ENCODE measurements around the gene DNMT3L. TPM values are rescaled to one million over a fixed set of nuclear protein-coding genes. Genes with fewer than 3 reads are reported as not detected.
A peak's percentile ranks its signal among the peaks of the same experiment; 100 is the strongest.

DNMT3L gene
- total and polyA plus RNA-seq, 8 donors: not detected

DNA sequence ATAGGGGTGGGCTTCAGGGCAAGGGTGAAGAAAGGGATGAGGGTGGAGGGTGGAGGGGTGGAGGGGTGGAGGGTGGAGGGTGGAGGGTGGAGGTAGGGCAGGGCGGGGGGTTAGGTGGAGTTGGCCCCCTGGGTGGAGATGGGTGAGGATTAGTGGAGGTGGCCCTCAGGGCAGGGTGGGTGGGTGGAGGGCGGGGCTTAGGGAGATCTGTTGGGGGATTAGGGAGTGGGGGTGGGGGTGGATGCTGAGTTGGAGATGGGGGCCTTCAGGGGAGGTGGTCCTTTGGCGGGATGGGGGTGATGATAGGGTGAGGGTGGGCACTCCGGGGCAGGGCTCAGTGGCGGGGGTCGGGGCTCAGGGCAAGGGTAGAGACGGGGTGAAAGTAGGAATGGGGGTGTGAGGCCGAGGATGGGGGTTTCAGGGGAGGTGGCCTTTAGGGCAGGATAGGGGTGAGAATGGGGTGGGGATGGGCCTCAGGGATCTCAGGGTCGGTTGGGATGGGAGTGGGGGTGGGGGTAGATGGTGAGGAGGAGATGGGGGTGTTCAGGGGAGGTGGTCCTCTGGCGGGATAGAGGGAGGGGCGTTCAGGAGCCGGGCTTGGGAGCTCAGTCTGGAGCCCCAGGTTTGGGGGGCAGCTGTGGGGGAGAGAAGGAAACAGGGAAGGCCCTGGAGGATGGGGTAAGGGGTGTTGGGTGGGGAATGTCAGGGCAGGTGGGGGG is 800 bp upstream of the DNMT3L start:
- Histone ChIP-seq H3K9me3 (peaks cover 0 to 7% (median 1%) of the 10 kb centered on the region in 4 donors), H3K4me1 (no peaks in the 10 kb centered on the region), H3K4me3 (no peak overlapping the region), H3K36me3 (no peaks in the 10 kb centered on the region), H3K27ac (no peak overlapping the region), H3K27me3 (peaks cover 0 to 17% (median 0%) of the 10 kb centered on the region in 3 donors)
- TF ChIP-seq POLR2AphosphoS5 (IDR thresholded peaks at IDR 0.05) (no peak), POLR2A (IDR thresholded peaks at IDR 0.05) (no peak), EP300 (IDR thresholded peaks at IDR 0.05) (no peak)
- TF ChIP-seq, protein P1, sequence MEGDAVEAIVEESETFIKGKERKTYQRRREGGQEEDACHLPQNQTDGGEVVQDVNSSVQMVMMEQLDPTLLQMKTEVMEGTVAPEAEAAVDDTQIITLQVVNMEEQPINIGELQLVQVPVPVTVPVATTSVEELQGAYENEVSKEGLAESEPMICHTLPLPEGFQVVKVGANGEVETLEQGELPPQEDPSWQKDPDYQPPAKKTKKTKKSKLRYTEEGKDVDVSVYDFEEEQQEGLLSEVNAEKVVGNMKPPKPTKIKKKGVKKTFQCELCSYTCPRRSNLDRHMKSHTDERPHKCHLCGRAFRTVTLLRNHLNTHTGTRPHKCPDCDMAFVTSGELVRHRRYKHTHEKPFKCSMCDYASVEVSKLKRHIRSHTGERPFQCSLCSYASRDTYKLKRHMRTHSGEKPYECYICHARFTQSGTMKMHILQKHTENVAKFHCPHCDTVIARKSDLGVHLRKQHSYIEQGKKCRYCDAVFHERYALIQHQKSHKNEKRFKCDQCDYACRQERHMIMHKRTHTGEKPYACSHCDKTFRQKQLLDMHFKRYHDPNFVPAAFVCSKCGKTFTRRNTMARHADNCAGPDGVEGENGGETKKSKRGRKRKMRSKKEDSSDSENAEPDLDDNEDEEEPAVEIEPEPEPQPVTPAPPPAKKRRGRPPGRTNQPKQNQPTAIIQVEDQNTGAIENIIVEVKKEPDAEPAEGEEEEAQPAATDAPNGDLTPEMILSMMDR (IDR thresholded peaks at IDR 0.05): no peak
- intact Hi-C loops (cut with DNase I; ENCODE audit: low total_unique reads): no loop called here
- no peak for DNase-seq
- WGBS, 5 donors: 71 to 86% (median 81%) methylated on average over 9 to 12 of the region's 12 CpGs

DNA sequence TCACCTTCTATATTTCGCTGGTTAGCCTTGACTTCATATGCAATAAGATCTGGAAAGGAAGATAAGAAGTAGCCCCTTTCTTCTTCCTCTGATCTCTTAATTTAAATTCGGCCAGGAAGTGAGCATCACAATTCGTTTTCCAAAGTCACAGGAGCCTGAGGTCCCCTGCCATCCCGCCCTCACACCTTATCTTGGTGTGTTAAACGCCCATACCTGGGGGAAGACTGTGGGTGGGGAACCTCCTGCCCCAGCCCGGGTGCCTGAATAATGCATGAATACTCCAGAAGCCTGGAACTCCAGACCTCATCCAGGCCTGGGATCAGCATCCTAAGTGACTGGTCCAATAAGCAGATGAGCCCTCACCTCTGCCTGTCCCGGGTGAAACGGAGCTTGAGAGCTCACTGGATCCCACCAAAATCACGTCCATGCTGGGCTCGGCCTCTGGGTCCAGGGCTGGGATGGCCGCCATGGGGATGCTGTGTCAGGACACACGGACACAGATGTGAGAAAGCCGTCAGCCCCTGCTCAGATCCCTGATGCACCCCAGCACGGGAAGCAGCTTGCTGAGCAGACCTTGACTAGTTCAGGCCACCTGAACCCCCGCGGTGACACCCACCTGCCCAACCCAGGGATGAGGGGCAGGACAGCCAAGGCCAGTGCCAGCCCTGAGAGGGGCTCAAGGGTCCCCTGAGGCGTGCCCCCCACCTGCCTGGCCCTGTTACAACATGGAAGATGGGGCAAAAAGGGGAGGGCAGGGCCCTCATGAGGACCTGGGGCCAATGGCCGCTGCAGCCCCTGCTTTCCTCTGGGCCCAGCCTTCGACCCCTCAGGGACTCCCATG is 686 bp downstream of the DNMT3L start:
- Histone ChIP-seq H3K9me3 (peaks cover 0 to 7% (median 1%) of the 10 kb centered on the region in 4 donors), H3K27me3 (peaks cover 0 to 17% (median 0%) of the 10 kb centered on the region in 3 donors), H3K27ac (no peak overlapping the region), H3K4me3 (no peak overlapping the region), H3K4me1 (no peaks in the 10 kb centered on the region), H3K36me3 (no peaks in the 10 kb centered on the region)
- TF ChIP-seq POLR2A (IDR thresholded peaks at IDR 0.05): no peak
- TF ChIP-seq POLR2AphosphoS5 (IDR thresholded peaks at IDR 0.05): no peak
- no peak for TF ChIP-seq EP300 (IDR thresholded peaks at IDR 0.05)
- TF ChIP-seq, protein P1 (IDR thresholded peaks at IDR 0.05): no peak
- intact Hi-C loops (cut with DNase I; ENCODE audit: low total_unique reads): no loop called here
- DNase-seq: peak in 1 of 2 donors; percentile 2
- 63 to 80% (median 75%) methylated on average over 14 to 19 of the region's 19 CpGs for WGBS, 5 donors

DNA sequence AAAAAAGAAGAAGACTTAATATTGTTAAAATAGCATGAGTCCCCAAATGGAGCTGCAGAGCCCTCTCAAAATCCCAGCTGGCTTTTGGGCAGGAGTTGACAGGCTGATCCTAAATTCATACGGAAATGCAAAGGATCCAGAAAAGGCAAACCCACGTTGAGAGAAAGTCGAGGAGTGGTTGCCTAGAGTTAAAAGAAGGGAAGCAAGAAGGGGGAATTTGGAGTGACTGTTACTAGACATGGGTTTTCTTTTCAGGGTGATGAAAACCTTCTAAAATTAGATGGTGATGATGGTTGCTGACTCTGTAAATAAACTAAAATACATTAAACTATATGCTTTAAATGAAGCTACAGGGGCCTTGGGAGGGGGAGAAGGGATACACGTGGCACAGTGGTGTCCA is 1.6 kb downstream of the DNMT3L start:
- no peak for DNase-seq
- peaks cover 0 to 23% (median 0%) of the 10 kb centered on the region in 3 donors for H3K27me3 ChIP-seq

More for the DNA sequence above, 1.6 kb downstream of the DNMT3L start:
- Histone ChIP-seq H3K27ac (no peak overlapping the region), H3K36me3 (no peaks in the 10 kb centered on the region), H3K9me3 (peaks cover 0 to 7% (median 1%) of the 10 kb centered on the region in 4 donors), H3K4me1 (no peaks in the 10 kb centered on the region), H3K4me3 (no peak overlapping the region)
- 56 to 72% (median 60%) methylated on average over 4 of the region's 4 CpGs for WGBS, 5 donors
- intact Hi-C loops (cut with DNase I; ENCODE audit: low total_unique reads): no loop called here
- TF ChIP-seq POLR2A (IDR thresholded peaks at IDR 0.05) (no peak), POLR2AphosphoS5 (IDR thresholded peaks at IDR 0.05) (no peak), EP300 (IDR thresholded peaks at IDR 0.05) (no peak)
- TF ChIP-seq, protein P1 (IDR thresholded peaks at IDR 0.05): no peak

All from stomach (tissue), 9 donors.